Esophagus muscularis mucosa (tissue), 4 donors: Measurements from ENCODE around the gene GTF2F1. TPM values are rescaled to one million over a fixed set of nuclear protein-coding genes. Genes with fewer than 3 reads are reported as not detected.

ENCODE experiments used
- DNase-seq: peaks from one replicate; pipeline ENCODE4 v3.0.0-alpha.2; 2017; ENCODE audit errors: extremely low spot score
- H3K27ac ChIP-seq, 4 donors: fragments of 200-600 bp; sonication (generic); replicated peaks in 1 of 4; 1 replicate in 3 of 4; 2 replicates in 1 of 4; pipeline ENCODE4 v1.5.1; 2016 to 2019; ENCODE audit warnings: mild to moderate bottlenecking in 1 of 4
- H3K27me3 ChIP-seq, 4 donors: fragments of 200-600 bp; sonication (generic); one replicate each; pipeline versions ENCODE4 v1.5.1 to v1.6.0; 2016 to 2019
- H3K36me3 ChIP-seq, 4 donors: fragments of 200-600 bp; sonication (generic); one replicate each; pipeline ENCODE4 v1.5.1; 2016 to 2019
- H3K4me1 ChIP-seq, 4 donors: fragments of 200-600 bp; sonication (generic); one replicate each; pipeline ENCODE4 v1.5.1; 2016 to 2019
- H3K4me3 ChIP-seq, 4 donors: fragments of 200-600 bp; sonication (generic); 1 replicate in 2 of 4; 2 replicates in 2 of 4; pipeline ENCODE4 v1.5.1; 2016 to 2019; ENCODE audit warnings: mild to moderate bottlenecking in 4 of 4, moderate library complexity in 1 of 4
- H3K9me3 ChIP-seq, 4 donors: fragments of 200-600 bp; sonication (generic); 1 replicate in 3 of 4; 2 replicates in 1 of 4; pipeline ENCODE4 v1.5.1; 2016 to 2019
- EP300 ChIP-seq: sonication (generic); formaldehyde crosslinking; IDR thresholded peaks from one replicate; pipeline ENCODE4 v1.6.1; 2017; ENCODE audit warnings: antibody characterized with exemption
- POLR2A ChIP-seq: fragments of 450-650 bp; IDR thresholded peaks from one replicate; pipeline ENCODE4 v1.6.1; 2017; ENCODE audit warnings: antibody characterized with exemption, moderate library complexity, mild to moderate bottlenecking, low read depth
- POLR2AphosphoS5 ChIP-seq, 2 donors: sonication (generic); formaldehyde crosslinking; IDR thresholded peaks; one replicate each; pipeline ENCODE4 v1.6.1; 2017; ENCODE audit warnings: antibody characterized with exemption in 2 of 2
- WGBS: methylation state at CpG from one replicate; pipeline ENCODE4 v1.1.5; 2018; 5-methylcytosine and 5-hydroxymethylcytosine counted together
- intact Hi-C: fragments of 100-400 bp; cut with DNase I; formaldehyde crosslinking; loops from one replicate; pipeline ENCODE4 v1.15.1; 2023
- total RNA-seq, 4 donors: library from RNA; depleted of rRNA; stranded (reverse); fragments of >200 nt; gene quantifications; one replicate each; pipeline versions ENCODE4 v1.1.0 to v1.2.1, GENCODE V29; 2016
- TF ChIP-seq, protein P1 (sequence below), 3 experiments: fragments of 200-600 bp in 2 of 3; fragments of 450-650 bp in 1 of 3; sonication (generic) in 2 of 3; IDR thresholded peaks; one replicate each; pipeline ENCODE4 v1.5.1; 2017 to 2019; ENCODE audit warnings: antibody characterized with exemption in 3 of 3, mild to moderate bottlenecking in 2 of 3, moderate library complexity in 1 of 3

Gene GTF2F1, protein sequence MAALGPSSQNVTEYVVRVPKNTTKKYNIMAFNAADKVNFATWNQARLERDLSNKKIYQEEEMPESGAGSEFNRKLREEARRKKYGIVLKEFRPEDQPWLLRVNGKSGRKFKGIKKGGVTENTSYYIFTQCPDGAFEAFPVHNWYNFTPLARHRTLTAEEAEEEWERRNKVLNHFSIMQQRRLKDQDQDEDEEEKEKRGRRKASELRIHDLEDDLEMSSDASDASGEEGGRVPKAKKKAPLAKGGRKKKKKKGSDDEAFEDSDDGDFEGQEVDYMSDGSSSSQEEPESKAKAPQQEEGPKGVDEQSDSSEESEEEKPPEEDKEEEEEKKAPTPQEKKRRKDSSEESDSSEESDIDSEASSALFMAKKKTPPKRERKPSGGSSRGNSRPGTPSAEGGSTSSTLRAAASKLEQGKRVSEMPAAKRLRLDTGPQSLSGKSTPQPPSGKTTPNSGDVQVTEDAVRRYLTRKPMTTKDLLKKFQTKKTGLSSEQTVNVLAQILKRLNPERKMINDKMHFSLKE
- 10 to 100 TPM; 43.6 to 61.0 (median 56.8) TPM for total RNA-seq

DNA sequence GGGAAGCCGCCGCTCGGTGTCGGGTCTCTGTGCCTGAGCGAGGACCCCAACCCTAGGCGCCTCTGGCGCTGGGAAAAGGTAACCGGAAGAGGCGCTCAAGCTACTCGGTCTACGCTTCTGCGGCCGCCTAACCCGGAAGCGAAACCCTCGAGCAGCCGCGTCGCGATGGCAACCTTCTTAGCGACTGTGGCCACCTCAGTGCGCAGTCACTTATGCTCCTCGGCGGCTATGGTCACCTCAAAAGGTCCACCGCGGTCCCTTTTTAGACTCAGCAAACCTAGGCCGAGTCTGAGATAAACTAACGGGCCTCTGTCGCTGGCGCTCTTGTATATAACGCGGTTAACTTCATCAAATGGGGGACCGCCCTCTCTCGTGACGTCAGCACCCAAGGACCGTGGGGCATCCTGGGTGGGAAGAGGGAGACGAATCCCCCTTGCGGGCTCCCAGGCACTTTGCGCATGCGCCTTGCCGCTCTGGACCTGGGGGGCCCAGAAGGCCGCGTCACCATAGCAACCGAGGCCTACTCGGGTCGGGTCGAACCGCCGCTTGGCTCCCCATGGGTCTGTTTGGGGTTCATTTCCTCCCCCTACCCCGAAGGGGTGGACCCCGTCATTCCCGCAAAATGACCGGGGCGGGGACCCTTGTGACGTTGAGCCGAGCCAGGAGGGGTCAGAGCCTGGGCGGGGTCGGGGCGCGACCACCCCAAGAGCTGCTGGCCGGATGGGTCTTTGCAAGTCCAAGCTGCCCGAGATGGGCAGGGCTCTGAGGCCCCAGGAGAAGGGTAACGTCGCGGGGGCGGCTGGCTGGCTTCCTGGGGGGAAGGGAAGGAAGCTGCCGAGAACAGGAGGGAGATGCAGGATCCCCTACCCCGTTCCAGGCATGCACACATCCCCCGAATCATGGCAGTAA is at the start of gene GTF2F1:
Gene GTF2F1 (minus strand): TSS at position 91 of the 909 bp plus-strand sequence. CDS start 169 bp downstream, outside the sequence.
- WGBS: 0% methylated on average over 9 of the region's 69 CpGs
- Histone ChIP-seq H3K27me3 (no peaks in the 10 kb centered on the region), H3K27ac (peak within 1 kb of the TSS; percentile 92 to 95 (median 94)), H3K4me1 (peaks cover 9 to 35% (median 26%) of the 10 kb centered on the region in 4 donors), H3K36me3 (peaks cover 17 to 34% (median 24%) of the 10 kb centered on the region in 4 donors), H3K9me3 (no peaks in the 10 kb centered on the region), H3K4me3 (peak within 1 kb of the TSS; percentile 76 to 93 (median 76))
- intact Hi-C loops: no loop called here
- TF ChIP-seq, protein P1, sequence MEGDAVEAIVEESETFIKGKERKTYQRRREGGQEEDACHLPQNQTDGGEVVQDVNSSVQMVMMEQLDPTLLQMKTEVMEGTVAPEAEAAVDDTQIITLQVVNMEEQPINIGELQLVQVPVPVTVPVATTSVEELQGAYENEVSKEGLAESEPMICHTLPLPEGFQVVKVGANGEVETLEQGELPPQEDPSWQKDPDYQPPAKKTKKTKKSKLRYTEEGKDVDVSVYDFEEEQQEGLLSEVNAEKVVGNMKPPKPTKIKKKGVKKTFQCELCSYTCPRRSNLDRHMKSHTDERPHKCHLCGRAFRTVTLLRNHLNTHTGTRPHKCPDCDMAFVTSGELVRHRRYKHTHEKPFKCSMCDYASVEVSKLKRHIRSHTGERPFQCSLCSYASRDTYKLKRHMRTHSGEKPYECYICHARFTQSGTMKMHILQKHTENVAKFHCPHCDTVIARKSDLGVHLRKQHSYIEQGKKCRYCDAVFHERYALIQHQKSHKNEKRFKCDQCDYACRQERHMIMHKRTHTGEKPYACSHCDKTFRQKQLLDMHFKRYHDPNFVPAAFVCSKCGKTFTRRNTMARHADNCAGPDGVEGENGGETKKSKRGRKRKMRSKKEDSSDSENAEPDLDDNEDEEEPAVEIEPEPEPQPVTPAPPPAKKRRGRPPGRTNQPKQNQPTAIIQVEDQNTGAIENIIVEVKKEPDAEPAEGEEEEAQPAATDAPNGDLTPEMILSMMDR (IDR thresholded peaks at IDR 0.05): peak in 2 of 3 experiments; percentile 14 to 26
- TF ChIP-seq POLR2A (no peak), EP300 (no peak), POLR2AphosphoS5 (IDR thresholded peaks at IDR 0.05) (peak; percentile 60 to 62)
- peak; percentile 98 for DNase-seq

DNA sequence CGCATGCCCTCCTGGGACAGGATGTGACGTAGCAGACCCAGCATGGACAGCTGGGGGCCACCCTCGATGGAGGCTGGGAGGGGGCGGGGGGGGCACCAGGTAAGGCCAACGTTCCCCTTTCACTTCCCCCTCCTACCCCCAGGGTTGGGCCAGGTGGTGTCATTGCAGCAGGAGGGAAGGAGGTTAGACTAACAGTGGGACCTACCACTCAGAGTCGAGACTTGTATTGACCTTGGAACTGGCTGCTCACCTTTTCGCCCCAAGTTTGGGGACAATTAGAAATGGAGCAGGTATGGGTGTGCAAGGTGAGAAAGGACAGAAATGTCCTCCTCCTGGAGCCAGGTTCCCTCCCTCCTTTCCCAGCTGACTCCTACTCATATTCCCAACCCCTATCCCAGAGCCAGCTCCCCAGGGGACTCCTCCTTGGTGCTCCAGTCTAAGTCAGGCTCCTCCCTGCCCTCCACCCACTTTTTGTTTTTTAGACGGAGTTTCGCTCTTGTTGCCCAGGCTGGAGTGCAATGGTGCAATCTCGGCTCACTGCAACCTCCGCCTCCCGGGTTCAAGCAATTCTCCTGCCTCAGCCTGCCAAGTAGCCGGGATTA is 49.2 kb upstream of the GTF2F1 start:
- WGBS: 90% methylated on average over 8 of the region's 13 CpGs

DNA sequence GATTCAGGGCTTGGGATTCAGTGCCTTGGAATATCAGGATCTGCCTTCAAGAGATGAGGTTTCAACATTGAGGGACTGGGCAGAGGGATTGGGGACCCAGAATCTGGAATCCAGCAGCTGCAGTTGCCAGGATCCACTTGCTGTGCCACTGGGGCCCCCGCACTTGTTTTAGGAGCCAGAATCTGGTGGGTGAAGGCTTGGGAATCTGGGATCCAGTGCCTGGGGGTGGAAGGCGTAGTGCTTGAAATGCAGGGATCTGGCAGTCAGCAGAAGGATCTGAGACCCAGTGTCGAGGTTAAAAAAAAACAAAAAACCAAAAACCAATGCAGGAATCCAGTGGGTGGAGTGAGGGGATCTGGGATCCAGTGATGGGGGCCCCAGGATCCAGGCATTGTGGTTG is 47.9 kb upstream of the GTF2F1 start:
- intact Hi-C loops: no loop called here
- no peak for DNase-seq
- Histone ChIP-seq H3K4me3 (no peak overlapping the region), H3K9me3 (peaks cover 0 to 3% (median 0%) of the 10 kb centered on the region in 4 donors), H3K27ac (no peak overlapping the region), H3K27me3 (no peaks in the 10 kb centered on the region), H3K36me3 (peaks cover 5 to 42% (median 16%) of the 10 kb centered on the region in 4 donors), H3K4me1 (no peaks in the 10 kb centered on the region)
- WGBS: 85% methylated on average over 3 of the region's 3 CpGs
- TF ChIP-seq POLR2AphosphoS5 (IDR thresholded peaks at IDR 0.05): no peak
- no peak for TF ChIP-seq EP300
- no peak for TF ChIP-seq POLR2A
- TF ChIP-seq, protein P1 (IDR thresholded peaks at IDR 0.05): no peak

More for the DNA sequence above, 49.2 kb upstream of the GTF2F1 start:
- Histone ChIP-seq H3K9me3 (peaks cover 0 to 9% (median 0%) of the 10 kb centered on the region in 4 donors), H3K36me3 (peaks cover 10 to 53% (median 27%) of the 10 kb centered on the region in 4 donors), H3K27me3 (no peaks in the 10 kb centered on the region), H3K4me3 (no peak overlapping the region), H3K4me1 (no peaks in the 10 kb centered on the region), H3K27ac (no peak overlapping the region)
- intact Hi-C loops: no loop called here
- TF ChIP-seq, protein P1 (IDR thresholded peaks at IDR 0.05): no peak
- TF ChIP-seq EP300 (no peak), POLR2A (no peak), POLR2AphosphoS5 (IDR thresholded peaks at IDR 0.05) (no peak)
- no peak for DNase-seq

DNA sequence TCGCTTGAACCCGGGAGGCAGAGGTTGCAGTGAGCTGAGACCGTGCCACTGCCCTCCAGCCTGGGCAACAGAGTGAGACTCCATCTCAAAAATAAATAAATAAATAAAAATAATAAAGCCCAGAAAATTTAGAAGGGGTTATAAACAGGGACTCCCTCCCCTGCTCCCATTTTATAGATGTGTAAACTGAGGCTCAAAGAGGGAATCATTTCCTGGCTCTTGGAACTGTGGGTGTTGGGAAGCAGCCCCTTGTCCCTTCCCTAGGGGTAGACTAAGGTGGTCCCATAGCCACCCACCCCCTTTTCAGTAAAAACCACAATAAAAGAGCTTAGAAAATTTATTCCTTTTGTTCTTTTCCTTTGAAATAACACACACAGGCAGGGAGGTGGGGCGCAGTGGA is 46.8 kb upstream of the GTF2F1 start:
- intact Hi-C loops: no loop called here
- Histone ChIP-seq H3K36me3 (peaks cover 0 to 37% (median 5%) of the 10 kb centered on the region in 4 donors), H3K4me3 (no peak overlapping the region), H3K4me1 (no peaks in the 10 kb centered on the region), H3K9me3 (no peaks in the 10 kb centered on the region), H3K27ac (no peak overlapping the region), H3K27me3 (no peaks in the 10 kb centered on the region)
- DNase-seq: no peak
- WGBS: 92% methylated on average over 4 of the region's 4 CpGs
- TF ChIP-seq POLR2A: no peak
- TF ChIP-seq, protein P1 (IDR thresholded peaks at IDR 0.05): no peak
- TF ChIP-seq EP300: no peak
- no peak for TF ChIP-seq POLR2AphosphoS5 (IDR thresholded peaks at IDR 0.05)
